Caco-2 (cell line): ENCODE measurements around the gene PRPSAP2. TPM values are rescaled to one million over a fixed set of nuclear protein-coding genes. Genes with fewer than 3 reads are reported as not detected.
"Not testable (repeated sequence)": the region's sequence is repeated elsewhere in the genome, so short reads cannot be mapped to it uniquely, and the experiment has no call there.

Experiments used
- BruUV-seq: library from RNA; stranded (reverse); fragments of 400-500 nt; replicated peaks from 2 replicates; lab custom pipeline; 2021; lab: Mats Ljungman, UMichigan
- CTCF ChIA-PET: fragments of 300-600 bp; sonication (Branson Sonifier 250); formaldehyde crosslinking; loops from one replicate; lab custom pipeline; 2022; ENCODE audit warnings: antibody characterized with exemption; lab: Charles Lee
- POLR2A ChIA-PET: fragments of 300-600 bp; sonication (Branson Sonifier 250); formaldehyde crosslinking; loops from one replicate; lab custom pipeline; 2022; ENCODE audit warnings: antibody characterized with exemption; lab: Charles Lee
- DNase-seq, 2 experiments: peaks; one replicate each; pipeline versions ENCODE4 v3.0.0 to v3.0.0-alpha.2; 2020 to 2022
- H3K27me3 ChIP-seq: replicated peaks from 2 replicates; pipeline ENCODE4 v1.6.0; 2011; ENCODE audit warnings: low read length; ENCODE audit not compliant: control insufficient read depth, insufficient read depth
- H3K36me3 ChIP-seq: 2 replicates; pipeline ENCODE4 v1.5.1; 2011; ENCODE audit warnings: low read length; ENCODE audit not compliant: control insufficient read depth, insufficient read depth
- H3K4me1 ChIP-seq: fragments of 250-450 bp; sonication (Bioruptor Pico); 2 replicates; pipeline ENCODE4 v1.5.1; 2020; ENCODE audit warnings: mild to moderate bottlenecking
- H3K4me3 ChIP-seq: 2 replicates; pipeline ENCODE4 v1.5.1; 2011; ENCODE audit warnings: low read depth, mild to moderate bottlenecking, control low read depth, low read length
- H3K9me3 ChIP-seq: fragments of 250-450 bp; sonication (Bioruptor Pico); 2 replicates; pipeline ENCODE4 v1.5.1; 2020; ENCODE audit warnings: mild to moderate bottlenecking, moderate library complexity
- H3K27ac Mint-ChIP-seq: one replicate; pipeline ENCODE4 v1.8.0; 2022; ENCODE audit warnings: mixed read lengths; ENCODE audit not compliant: unreplicated experiment
- H3K27me3 Mint-ChIP-seq: one replicate; pipeline ENCODE4 v1.8.0; 2022; ENCODE audit warnings: mixed read lengths; ENCODE audit not compliant: insufficient read depth, unreplicated experiment
- H3K36me3 Mint-ChIP-seq: one replicate; pipeline ENCODE4 v1.8.0; 2022; ENCODE audit warnings: mild to moderate bottlenecking, mixed read lengths; ENCODE audit not compliant: insufficient read depth, unreplicated experiment
- H3K4me1 Mint-ChIP-seq: one replicate; pipeline ENCODE4 v1.8.0; 2022; ENCODE audit warnings: low read depth, mixed read lengths; ENCODE audit not compliant: unreplicated experiment
- H3K4me3 Mint-ChIP-seq: one replicate; pipeline ENCODE4 v1.8.0; 2022; ENCODE audit warnings: mild to moderate bottlenecking, moderate library complexity, mixed read lengths; ENCODE audit not compliant: unreplicated experiment
- H3K9me3 Mint-ChIP-seq: one replicate; pipeline ENCODE4 v1.8.0; 2022; ENCODE audit warnings: mixed read lengths; ENCODE audit not compliant: unreplicated experiment
- CTCF ChIP-seq, 2 experiments: fragments of 200-600 bp in 1 of 2; IDR thresholded peaks; 1 replicate in 1 of 2; 2 replicates in 1 of 2; pipeline versions ENCODE4 v1.5.1 to v1.8.0; 2011 to 2022; ENCODE audit warnings: antibody characterized with exemption in 1 of 2, control low read depth in 1 of 2, inconsistent platforms in 1 of 2, low read depth in 1 of 2, low read length in 1 of 2, mild to moderate bottlenecking in 1 of 2, moderate library complexity in 1 of 2; ENCODE audit not compliant: insufficient read depth in 1 of 2, severe bottlenecking in 1 of 2, unreplicated experiment in 1 of 2
- intact Hi-C: fragments of 100-400 bp; cut with micrococcal nuclease; formaldehyde crosslinking; loops from one replicate; pipeline ENCODE4 v1.10.0; 2022; ENCODE audit not compliant: unreplicated experiment
- total RNA-seq: library from RNA; stranded (reverse); gene quantifications from 2 replicates; pipeline ENCODE4 v1.2.3, GENCODE V29; 2022

Gene PRPSAP2
- total RNA-seq, 1 experiment from 2014 or later = 49.0 TPM

GRCh38 chr17:18921912-18922451 is 64.1 kb downstream of the PRPSAP2 start:
- Mint-ChIP-seq H3K9me3 (no peaks in the 10 kb centered on the region), H3K27ac (no peak overlapping the region), H3K27me3 (no peaks in the 10 kb centered on the region), H3K36me3 (peaks cover 37% of the 10 kb centered on the region), H3K4me3 (no peak overlapping the region), H3K4me1 (peaks cover 17% of the 10 kb centered on the region)
- DNase-seq = no peak
- Histone ChIP-seq H3K27me3 (no peaks in the 10 kb centered on the region), H3K36me3 (peaks cover 2% of the 10 kb centered on the region; the same call in 1 of the 2 replicates), H3K4me1 (peaks cover 8% of the 10 kb centered on the region; the same call in 1 of the 2 replicates), H3K9me3 (no peaks in the 10 kb centered on the region), H3K4me3 (no peak overlapping the region)
- POLR2A ChIA-PET = no interaction called here
- CTCF ChIA-PET = no interaction called here
- BruUV-seq = no TSS peak
- TF ChIP-seq CTCF (IDR thresholded peaks at IDR 0.05; ENCODE audit: insufficient read depth in 1 of 2, low read depth in 1 of 2, low read length in 1 of 2, severe bottlenecking in 1 of 2, unreplicated experiment in 1 of 2) = no peak
- intact Hi-C loops = no loop called here

- Mint-ChIP-seq H3K36me3 (peaks cover 31% of the 10 kb centered on the region), H3K4me1 (peaks cover 17% of the 10 kb centered on the region)
- BruUV-seq, H3K27ac Mint-ChIP-seq, CTCF ChIA-PET, H3K4me1 ChIP-seq, DNase-seq, H3K27me3 ChIP-seq, H3K4me3 Mint-ChIP-seq, H3K4me3 ChIP-seq, H3K9me3 Mint-ChIP-seq, POLR2A ChIA-PET, intact Hi-C loops, H3K36me3 ChIP-seq, H3K27me3 Mint-ChIP-seq, H3K9me3 ChIP-seq: not testable (repeated sequence)
These were observed 64.7 kb downstream of the PRPSAP2 start for GRCh38 chr17:18922596-18922995.

- Histone ChIP-seq H3K9me3 (no peaks in the 10 kb centered on the region), H3K4me1 (no peaks in the 10 kb centered on the region), H3K27me3 (no peaks in the 10 kb centered on the region), H3K4me3 (no peak overlapping the region), H3K36me3 (peaks cover 1% of the 10 kb centered on the region; the same call in 1 of the 2 replicates)
- H3K27ac Mint-ChIP-seq = no peak overlapping the region
- CTCF ChIA-PET = no interaction called here
- POLR2A ChIA-PET = no interaction called here
- peaks cover 8% of the 10 kb centered on the region for H3K4me1 Mint-ChIP-seq
- H3K36me3 Mint-ChIP-seq = peaks cover 40% of the 10 kb centered on the region
- H3K4me3 Mint-ChIP-seq = no peak overlapping the region
- no peak for TF ChIP-seq CTCF (IDR thresholded peaks at IDR 0.05; ENCODE audit: insufficient read depth in 1 of 2, low read depth in 1 of 2, low read length in 1 of 2, severe bottlenecking in 1 of 2, unreplicated experiment in 1 of 2)
- BruUV-seq = no TSS peak
- no peak for DNase-seq
- H3K9me3 Mint-ChIP-seq = no peaks in the 10 kb centered on the region
- intact Hi-C loops = no loop called here
- no peaks in the 10 kb centered on the region for H3K27me3 Mint-ChIP-seq
These were observed 67.3 kb downstream of the PRPSAP2 start for GRCh38 chr17:18925187-18925586.
